NCI-H446 (cell line): ENCODE results near the gene EME2.

ENCODE experiments used
- DNase-seq, 2 experiments: peaks; one replicate each; lab custom pipeline; 2025; lab: John Stamatoyannopoulos, UW

Gene EME2

DNA sequence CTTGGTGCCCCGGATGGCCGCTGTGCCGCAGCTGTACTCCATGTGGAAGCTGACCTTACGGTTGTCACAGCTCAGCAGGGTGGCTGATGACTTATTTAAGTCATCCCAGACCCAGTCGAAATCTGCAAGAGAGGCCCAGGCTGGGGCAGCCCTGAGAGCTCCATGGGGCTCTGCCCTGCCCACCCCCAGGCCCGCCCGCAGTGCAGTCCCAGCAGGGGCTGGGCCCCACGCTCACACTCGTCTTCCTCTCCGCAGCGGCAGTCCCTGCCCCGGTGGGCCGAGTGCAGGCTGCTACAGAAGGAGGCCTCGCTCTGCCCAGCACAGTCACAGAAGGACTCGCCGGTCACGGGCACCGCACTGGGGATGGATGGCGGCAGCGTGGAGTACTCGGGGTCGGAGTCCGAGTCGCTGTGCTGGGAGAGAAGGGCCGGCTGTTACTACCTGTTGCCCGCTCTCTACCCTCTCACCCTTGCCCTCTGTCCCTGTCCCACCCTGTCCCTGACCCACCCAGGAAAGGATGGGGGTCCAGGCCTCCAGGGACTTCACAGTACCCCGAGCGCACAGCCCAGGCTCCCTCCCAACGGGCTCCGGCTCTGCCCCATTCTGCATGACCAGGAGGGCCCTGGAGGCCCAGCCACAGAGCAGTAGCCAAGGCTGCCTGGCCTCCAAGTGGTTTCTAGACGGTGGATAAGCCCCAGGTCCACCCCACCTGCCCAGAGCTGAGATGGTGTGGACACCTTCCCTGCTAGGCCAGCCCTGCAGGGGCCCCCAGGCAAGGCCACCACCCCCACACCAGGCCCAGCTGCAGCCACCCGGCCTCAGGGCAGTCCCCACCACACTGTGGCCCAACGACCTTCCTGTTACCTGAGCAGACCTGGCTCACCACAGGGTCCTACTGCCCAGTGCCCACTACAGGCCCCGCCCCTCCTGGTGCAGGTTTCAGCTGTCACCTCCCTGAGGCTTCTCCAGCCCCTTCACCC is 5.9 kb downstream of the EME2 start:
- DNase-seq, result no peak

DNA sequence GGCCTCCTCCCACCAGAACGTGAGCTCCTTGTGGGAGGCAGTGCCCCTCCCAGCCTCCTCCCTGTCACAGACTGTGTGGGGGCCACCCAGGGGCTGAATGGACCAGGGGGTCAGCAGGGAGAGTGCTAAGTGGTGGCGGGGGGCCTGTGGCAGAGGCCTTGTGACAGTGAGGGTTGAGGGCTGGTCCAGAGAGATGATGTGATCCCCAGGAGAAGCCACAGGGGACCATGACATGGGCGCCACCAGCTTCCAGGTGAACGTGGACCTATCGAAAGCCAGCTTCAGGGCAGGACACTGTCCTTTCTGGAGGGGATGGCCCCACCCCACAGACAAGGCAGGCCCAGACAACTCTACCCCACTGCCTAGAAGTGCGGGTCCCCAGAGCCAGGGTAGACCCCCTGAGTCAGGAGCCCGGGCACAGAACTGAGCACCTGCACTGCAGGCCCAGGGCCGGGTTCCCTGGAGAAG is 6.7 kb downstream of the EME2 start:
- no peak for DNase-seq

DNA sequence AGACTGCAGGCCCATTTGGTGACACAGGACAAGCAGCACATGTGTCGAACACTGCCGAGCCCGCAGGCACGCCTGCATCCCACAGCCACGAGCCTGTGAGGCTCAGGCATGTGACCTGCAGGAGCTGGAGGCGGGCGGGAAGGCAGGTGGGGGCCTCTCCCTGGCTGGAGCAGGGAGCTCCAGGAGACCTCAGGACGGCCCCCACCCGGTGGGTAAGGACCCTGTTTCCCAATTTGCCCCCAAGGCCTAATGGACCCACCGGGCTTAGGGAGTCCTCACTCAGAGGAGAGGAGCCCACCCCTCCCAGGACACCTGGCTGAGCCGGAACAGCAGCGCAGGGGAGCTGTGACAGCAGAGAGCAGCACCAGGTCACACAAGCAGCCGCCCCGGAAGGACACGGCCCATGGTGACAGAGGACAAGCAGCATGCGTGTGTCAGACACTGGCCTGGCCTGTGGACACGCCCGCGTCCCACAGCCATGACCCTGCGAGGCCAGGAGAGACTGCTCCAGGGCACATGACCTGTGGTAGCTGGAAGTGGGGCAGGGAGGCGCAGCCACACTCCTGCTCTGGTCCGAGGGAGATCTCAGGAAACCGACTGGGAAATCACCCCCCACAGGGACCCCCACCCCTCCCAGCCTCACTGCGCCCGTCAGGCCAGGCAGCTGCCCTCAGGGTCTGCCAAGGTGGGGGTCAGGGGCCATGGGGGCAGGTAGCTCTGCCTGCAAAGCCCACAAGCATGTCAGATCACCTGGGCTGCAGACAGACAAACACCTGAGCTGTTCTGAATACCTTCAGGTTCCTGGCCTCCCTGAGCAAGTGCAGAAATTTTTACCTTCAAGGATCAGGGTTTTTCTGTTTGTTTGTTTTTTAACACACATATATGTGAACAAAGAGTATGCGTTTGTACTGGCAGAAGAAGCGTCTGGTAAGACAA is 7.4 kb downstream of the EME2 start:
- no peak for DNase-seq

DNA sequence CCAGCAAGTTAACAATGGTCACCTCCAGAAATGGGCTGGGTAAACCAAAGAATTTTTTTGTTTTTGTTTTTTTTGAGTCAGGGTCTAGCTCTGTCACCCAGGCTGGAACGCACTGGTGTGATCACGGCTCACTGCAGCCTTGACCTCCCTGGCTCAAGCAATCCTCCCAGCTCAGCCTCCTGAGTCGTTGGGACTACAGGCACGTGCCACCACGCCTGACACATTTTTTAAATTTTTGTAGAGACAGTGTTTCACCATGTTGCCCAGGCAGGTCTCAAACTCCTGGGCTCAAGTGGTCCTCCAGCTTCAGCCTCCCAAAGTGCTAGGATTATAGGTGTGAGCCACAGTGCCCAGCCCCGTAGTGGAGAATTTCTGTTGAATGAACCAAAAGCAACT is 8.1 kb downstream of the EME2 start:
- DNase-seq, result no peak

DNA sequence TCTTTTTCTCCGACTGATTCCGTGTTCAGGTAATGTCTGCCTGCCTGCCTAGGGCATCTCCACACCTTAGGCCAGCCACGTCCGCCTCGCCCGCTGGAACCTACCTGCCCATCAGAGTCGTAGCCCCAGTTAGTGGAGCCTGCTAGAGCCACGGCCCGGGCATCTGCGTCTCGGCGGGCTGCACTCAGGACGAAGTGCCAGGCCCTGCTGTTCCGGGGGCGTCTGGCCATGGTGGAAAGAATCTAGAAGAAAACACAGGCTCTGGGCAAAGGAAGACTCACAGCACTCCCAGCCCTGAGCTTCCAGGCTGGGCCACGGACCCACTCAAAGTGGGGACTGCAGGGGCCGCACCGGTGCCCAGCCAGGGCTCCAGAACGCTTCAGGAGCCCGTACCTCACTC is 8.6 kb downstream of the EME2 start:
- no peak for DNase-seq

DNA sequence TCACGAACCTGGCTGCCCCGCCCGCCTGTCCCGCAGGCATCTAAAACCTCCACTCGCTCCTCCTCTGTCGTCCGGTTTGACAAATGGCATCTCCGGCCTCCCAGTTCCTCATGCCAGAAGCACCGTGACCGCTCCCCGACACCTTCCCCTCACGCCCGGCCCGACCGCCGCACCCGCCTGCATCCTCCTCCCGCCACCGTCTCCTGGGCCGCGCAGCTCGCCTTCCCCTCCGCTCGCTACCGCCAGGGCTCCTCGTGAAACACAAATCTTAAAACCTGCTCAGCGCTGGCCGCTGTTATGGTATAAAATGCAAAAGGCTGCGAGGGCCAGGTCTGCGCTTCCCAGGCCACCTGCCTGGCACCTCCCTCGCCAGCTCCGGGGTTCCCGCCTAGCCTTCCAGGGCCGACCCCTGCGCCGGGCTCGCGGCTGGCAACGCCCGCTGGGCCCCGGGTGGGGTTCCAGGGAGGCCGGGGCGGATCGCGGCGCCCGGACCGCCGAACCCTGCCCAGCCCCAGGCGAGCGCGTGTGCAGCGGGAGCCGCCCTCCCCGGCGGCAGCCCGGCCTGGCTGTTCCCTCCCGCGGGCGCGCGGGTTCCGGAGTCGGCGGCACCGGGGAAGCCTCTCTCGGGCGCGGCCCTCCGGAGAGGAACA is 9.3 kb downstream of the EME2 start:
- DNase-seq, result no peak

DNA sequence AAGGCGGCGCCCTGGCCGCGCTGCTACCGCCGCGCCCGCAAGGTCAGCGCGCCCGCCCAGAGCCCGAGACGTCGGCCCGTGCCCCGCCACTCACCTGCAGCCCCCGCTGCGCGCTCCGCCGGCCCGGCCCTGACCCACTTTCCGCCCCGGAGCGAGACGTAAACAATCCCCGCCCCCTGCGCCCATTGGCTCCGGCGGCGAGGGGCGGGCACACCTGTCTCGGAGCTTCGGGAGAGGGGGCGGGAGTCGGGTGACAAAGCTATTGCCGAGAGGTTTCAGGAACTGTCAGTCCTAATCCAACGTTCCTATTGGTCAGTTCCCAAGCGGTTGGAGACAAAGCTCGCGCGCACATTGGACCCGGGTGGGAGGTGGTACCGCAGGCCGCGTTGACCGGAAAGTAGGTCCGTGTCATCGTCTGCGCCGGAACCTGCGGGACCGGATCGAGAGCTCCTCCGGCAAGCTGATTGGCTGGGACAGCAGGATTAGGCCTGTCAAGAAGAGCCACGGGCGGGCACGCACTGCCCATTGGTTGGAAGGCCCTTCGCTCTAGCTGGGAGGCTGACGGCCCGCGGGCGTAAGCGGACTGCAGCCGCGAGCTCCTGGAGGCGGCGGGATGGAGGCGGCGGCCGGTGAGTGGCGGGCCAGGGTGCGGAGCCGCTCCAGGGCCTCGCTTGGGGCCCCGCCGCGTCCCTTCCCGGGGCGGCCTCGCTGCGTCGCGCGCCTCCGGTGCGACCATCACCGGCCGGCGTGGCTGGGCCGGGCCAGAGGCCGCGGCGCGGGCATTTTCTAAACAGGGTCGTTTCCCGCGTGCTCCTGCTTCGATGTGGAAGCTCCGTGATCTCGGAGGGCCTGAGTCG is 10.0 kb downstream of the EME2 start, which contains the start of the genes NUBP2 and SPSB3:
Gene NUBP2, plus strand, starts transcription at position 553 of the 857 bp plus-strand sequence. Its CDS starts 61 bp downstream, at position 614.
Gene SPSB3, minus strand, starts transcription at position 164 of the 857 bp plus-strand sequence. CDS start 1,088 bp downstream, outside the sequence.
- peak; percentile 96 to 100 for DNase-seq

DNA sequence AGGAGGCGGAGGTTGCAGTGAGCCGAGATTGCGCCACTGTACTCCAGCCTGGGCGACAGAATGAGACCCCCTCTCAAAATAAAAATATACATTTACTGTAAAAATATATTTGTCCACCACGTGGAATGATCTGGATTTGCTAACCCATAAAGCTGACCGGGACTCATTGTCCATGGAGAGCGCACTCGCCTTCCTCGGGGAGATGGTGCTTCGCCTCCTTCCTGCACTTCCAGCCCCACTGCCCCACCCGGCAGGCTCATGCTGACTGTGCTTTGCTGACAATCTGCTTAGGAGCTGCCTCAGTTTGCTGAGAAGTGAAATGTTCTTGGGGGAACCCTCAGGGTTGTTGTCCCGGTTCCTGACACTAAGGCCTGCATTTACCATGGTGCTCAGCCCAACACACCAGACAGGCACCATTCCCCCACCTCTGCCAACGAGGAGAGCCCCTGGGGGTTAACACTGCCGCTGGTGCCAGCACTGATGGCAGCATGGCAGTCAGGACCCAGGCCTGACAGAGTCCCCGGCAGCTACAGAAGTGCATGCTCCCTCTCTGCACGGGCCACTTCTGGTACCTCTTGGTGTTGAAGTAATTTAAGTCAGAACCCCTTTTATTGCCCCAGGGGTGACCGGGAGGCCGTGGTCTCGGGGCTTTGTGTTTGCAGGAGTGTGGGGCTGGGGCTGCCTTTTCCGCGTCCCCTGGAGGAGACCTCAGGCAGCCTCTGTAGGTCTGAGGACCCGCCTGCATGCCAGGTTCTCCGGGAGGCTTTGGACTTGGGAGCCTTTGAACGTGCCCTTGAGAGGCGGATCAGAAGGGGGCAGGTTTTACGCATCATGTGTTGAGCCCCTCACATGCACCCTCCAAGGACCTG is 12.6 kb downstream of the EME2 start:
- no peak for DNase-seq

DNA sequence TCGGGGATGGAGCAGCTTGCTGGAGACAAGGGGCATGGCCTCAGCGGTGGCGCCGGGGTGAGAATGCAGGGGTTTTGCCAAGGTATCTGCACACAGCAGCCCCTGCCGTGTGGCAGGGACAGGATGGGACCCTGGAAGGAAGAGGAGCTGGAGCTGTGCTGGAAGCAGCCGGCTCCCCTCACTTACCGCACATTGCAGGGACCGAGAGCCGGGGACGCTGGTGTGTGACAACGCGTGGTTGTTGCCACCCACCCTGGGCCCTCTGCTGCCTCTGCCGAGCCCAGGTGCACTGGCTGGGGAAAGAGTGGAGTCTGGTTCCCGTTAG is 13.2 kb downstream of the EME2 start:
- DNase-seq, result no peak

DNA sequence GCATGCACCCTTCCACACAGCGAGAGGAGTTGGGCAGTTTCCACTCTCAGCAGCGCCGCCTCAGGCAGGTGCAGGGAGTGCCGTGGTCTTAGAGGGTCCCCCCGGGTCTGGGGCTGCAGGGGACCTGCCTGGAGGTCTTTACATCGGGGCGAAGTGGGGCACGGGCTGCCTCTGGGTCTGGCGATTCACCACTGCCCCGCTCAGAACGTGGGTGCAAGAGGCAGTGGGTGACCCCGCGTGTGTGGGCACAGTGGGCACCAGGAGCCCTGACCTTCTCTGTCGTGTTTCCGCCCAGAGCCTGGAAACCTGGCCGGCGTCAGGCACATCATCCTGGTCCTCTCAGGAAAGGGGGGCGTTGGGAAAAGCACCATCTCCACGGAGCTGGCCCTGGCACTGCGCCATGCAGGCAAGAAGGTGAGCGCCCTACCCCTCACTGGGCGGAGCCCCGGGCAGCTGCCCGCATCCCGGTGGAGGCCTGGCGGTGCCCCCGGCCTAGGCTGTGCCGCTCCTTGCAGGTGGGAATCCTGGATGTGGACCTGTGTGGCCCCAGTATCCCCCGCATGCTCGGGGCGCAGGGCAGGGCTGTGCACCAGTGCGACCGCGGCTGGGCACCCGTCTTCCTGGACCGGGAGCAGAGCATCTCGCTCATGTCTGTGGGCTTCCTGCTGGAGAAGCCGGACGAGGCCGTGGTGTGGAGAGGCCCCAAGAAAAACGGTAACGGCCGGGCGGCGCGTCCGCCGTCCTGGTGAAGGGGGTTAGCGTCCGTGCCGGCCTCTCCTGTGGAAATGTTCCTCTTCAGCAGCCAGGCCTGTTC is 13.8 kb downstream of the EME2 start:
- no peak for DNase-seq

DNA sequence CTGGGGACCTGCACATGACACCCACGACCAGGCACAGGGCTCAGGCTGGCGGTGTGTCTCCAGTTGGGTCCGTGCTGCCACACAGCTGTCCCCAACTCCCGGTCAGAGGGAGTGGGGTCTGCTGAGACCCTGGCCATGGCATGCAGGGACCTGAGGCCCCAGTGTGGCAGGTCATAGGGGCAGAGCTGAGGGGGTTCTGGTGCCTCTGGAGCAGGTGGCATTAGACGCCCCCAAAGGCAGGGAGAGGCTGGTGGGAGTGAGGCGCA is 14.4 kb downstream of the EME2 start:
- no peak for DNase-seq

DNA sequence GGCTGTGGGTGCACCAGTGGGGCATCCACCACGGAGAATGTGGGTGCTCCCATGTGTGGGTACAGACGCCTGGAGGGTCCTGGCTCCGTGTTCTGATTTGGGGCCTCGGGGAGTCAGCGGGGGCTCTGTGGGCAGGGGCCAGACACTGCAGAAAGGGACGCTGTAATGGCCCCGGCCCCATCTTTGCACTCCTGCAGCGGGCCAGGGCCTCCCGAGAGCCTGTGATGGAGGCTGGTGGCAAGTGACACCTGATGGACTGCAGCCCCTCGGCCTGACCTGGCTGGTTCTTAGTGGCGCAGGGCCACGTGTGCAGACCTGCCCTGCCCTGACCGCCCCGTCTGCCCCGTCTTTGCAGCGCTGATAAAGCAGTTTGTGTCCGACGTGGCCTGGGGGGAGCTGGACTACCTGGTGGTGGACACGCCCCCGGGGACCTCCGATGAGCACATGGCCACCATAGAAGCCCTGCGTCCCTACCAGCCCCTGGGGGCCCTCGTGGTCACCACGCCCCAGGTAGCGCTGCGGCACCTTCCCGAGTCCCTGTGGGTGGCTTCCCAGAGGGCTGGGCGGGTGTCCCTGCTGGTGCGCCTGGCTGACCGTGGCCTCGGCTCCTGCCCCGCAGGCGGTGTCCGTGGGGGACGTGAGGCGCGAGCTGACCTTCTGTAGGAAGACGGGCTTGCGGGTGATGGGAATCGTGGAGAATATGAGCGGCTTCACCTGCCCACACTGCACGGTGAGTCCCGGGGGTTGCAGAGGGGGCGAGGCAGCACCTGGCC is 14.9 kb downstream of the EME2 start:
- DNase-seq, result no peak

DNA sequence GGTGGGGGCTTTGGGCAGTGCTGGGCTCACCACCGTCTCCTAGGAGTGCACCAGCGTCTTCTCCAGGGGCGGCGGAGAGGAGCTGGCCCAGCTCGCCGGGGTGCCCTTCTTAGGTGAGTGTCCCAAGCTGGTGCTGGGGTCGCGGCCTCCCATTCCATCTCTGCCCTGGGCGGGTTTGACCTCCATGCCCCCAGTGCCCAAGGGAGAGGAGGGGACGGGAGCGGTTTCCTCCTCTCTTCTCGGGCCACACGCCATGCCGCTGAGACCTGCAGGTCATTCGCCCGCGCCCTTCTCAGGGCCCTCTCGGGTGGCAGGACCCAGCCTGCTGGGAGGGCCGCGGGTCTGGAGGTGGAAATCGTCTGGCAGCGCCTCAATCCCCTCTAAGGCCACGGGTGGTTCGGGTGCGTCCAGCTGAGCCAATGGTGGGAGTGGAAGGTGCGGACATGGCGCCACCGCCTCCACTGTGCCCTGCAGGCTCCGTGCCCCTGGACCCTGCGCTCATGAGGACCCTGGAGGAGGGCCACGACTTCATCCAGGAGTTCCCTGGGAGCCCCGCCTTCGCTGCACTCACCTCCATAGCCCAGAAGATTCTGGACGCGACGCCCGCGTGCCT is 15.6 kb downstream of the EME2 start:
- DNase-seq, result no peak

DNA sequence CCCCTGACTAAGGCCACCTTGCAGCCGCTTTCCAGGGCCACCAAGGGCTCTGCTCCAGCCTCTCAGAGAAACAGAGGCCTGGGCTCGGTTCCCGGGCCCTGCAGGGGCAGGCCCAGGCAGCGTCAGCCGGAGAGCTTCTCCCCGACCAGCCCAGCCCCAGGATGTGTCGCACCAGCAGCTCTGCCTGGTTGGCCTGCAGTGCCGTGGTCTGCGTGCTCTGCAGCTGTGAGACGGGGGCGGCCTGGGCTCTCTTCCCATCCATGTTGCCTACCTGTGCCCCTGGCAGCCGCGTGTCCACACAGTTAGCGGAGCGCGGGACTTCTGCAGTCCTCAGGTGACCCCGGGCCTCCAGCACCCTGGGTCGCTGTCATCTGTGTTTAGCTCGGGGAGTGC is 16.1 kb downstream of the EME2 start:
- DNase-seq, result no peak

DNA sequence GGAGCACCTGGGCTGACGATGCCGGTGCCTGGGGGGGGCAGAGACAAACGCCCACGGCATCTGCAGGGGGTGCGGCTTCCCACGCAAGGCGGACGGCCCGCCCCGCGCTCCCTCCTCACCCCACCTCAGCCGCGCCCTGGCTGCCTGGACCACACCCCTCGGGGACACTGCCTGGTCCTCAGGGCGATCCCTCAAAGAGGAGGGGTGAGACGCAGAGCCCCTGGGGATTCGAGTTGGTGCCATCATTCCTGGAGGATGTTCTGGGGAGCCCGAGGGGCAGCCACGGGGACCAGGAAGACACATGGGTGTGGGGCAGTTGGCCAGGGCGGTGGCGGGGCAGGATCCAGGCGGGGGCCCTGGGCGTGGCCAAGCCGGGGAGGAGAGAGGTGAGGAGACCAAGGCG is 17.0 kb downstream of the EME2 start:
- no peak for DNase-seq

DNA sequence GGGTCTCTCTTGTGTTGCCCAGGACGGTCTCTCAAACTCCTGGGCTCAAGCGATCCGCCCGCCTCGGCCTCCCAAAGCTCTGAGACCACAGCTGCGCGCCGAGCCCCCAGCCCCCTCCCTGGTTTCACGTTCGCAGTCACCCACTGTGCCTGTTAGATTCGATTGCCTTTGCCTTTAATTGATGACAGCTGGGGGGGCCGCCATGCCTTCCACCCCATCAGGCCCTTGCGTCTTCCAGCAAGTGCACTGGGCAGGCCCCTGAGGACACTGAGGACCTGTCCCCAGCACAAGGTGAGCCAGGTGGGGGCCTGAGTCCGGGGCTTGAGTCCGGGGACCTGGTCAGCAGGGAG is 17.6 kb downstream of the EME2 start:
- DNase-seq, result no peak

DNA sequence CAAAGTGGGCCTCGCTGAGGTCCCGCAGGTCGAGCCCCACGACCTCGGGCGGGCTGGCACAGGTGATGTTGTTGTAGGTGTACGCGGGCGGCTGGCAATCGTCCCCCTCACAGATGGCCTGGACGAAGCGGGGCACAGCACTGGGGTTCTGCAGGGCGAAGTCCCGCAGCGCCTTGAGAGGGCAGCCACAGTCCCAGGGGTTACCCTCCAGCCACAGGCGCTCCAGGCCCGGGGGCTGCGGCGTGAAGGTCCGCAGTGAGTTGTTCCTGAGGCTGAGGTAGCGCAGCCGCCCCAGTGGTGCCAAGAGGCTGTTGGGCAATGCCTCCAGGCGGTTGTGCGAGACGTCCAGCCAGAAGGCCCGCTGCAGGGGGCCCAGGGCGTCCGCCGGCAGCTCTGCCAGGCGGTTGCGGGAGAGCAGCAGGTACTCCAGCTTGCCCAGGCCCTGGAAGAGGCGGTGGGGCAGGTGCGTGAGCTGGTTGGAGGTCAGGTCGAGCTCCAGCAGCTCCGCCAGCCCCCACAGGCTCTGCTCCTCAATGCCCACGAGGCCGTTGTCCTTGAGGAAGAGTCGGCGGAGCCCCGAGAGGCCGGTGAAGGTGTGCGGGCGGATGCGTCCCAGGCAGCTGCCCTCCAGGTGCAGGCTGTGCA is 18.1 kb downstream of the EME2 start:
- DNase-seq, result no peak
